Measurements from ENCODE around the gene TWIST2.

The TWIST2 gene

GRCh38 chr2:238861766-238862315, 14.0 kb downstream of the TWIST2 start:
- no peaks in the 10 kb centered on the region for H3K36me3 ChIP-seq
- no peaks in the 10 kb centered on the region for H3K9me3 ChIP-seq
- TF ChIP-seq CTCF (IDR thresholded peaks at IDR 0.05; ENCODE audit: low read depth, low read length): no peak
- DNase-seq: no peak
- H3K4me3 ChIP-seq (ENCODE audit: low read depth, low read length): no peak overlapping the region
- H3K4me1 ChIP-seq: no peaks in the 10 kb centered on the region
- peaks cover 16% of the 10 kb centered on the region for H3K27me3 ChIP-seq

GRCh38 chr2:238862701-238863100, 14.8 kb downstream of the TWIST2 start:
- no peaks in the 10 kb centered on the region for H3K4me1 ChIP-seq
- DNase-seq: no peak
- no peaks in the 10 kb centered on the region for H3K9me3 ChIP-seq
- H3K27me3 ChIP-seq: peaks cover 7% of the 10 kb centered on the region
- no peak for TF ChIP-seq CTCF (IDR thresholded peaks at IDR 0.05; ENCODE audit: low read depth, low read length)
- no peaks in the 10 kb centered on the region for H3K36me3 ChIP-seq
- H3K4me3 ChIP-seq (ENCODE audit: low read depth, low read length): no peak overlapping the region

- no peaks in the 10 kb centered on the region for H3K36me3 ChIP-seq
- peaks cover 4% of the 10 kb centered on the region for H3K27me3 ChIP-seq
- no peak for TF ChIP-seq CTCF (IDR thresholded peaks at IDR 0.05; ENCODE audit: low read depth, low read length)
- DNase-seq: no peak
- H3K4me1 ChIP-seq: no peaks in the 10 kb centered on the region
- H3K4me3 ChIP-seq (ENCODE audit: low read depth, low read length): no peak overlapping the region
- H3K9me3 ChIP-seq: no peaks in the 10 kb centered on the region
Measured at GRCh38 chr2:238863231-238863630, 15.3 kb downstream of the TWIST2 start.

GRCh38 chr2:238863749-238864206, 15.9 kb downstream of the TWIST2 start:
- TF ChIP-seq CTCF (IDR thresholded peaks at IDR 0.05; ENCODE audit: low read depth, low read length): no peak
- H3K9me3 ChIP-seq: no peaks in the 10 kb centered on the region
- H3K4me3 ChIP-seq (ENCODE audit: low read depth, low read length): no peak overlapping the region
- H3K4me1 ChIP-seq: no peaks in the 10 kb centered on the region
- H3K36me3 ChIP-seq: no peaks in the 10 kb centered on the region
- H3K27me3 ChIP-seq: peaks cover 2% of the 10 kb centered on the region
- no peak for DNase-seq

- no peaks in the 10 kb centered on the region for H3K4me1 ChIP-seq
- peak; percentile 51 for DNase-seq
- no peak overlapping the region for H3K4me3 ChIP-seq (ENCODE audit: low read depth, low read length)
- H3K36me3 ChIP-seq: no peaks in the 10 kb centered on the region
- H3K9me3 ChIP-seq: no peaks in the 10 kb centered on the region
- TF ChIP-seq CTCF (IDR thresholded peaks at IDR 0.05; ENCODE audit: low read depth, low read length): no peak
- no peaks in the 10 kb centered on the region; the same call in 1 of the 2 replicates for H3K27me3 ChIP-seq
Measured at GRCh38 chr2:238864207-238865014, 16.5 kb downstream of the TWIST2 start.

All from BE2C (cell line).